Left colon (tissue), 2 donors: ENCODE results near the gene GNB3. TPM values are rescaled to one million over a fixed set of nuclear protein-coding genes. Genes with fewer than 3 reads are reported as not detected.
A peak's percentile ranks its signal among the peaks of the same experiment; 100 is the strongest.
"Not testable (repeated sequence)": the region's sequence is repeated elsewhere in the genome, so short reads cannot be mapped to it uniquely, and the experiment has no call there.

Experiments used
- ATAC-seq: fragments of 200-7000 bp; cut with Tn5 transposase; one replicate; pipeline ENCODE4 v1.9.1; 2020; ENCODE audit warnings: mild to moderate bottlenecking, moderate library complexity
- DNase-seq, 2 donors: peaks; one replicate each; pipeline ENCODE4 v3.0.0-alpha.2; 2020
- intact Hi-C, 2 donors: fragments of 100-400 bp; cut with DNase I in 1 of 2; cut with micrococcal nuclease in 1 of 2; formaldehyde crosslinking; loops; one replicate each; pipeline versions ENCODE4 v1.11.2 to v1.14.0; 2022; cut with DNase I, micrococcal nuclease
- total RNA-seq, 2 donors: library from RNA; stranded (reverse); fragmentation: NEBNext Ultra II Directional; extraction: Animal tissue kit (Norgen Biotek cat#: 25700); gene quantifications; one replicate each; pipeline ENCODE4 v1.2.1, GENCODE V29; 2021
- donor health status: DM: no; HTN: no; CAD: no.
- donor health status: DM: yes; HTN: yes; CAD: no.

The GNB3 gene
- total RNA-seq, 2 donors from 2014 or later, result 1.1 to 1.5 TPM

GRCh38 chr12:6851921-6852650 lies 11.4 kb downstream of the GNB3 start, which contains the start of gene USP5:
TSS of gene USP5 (plus strand) at chr12:6852150. CDS start at chr12:6852180, 30 bp downstream.
- intact Hi-C loops, result no loop called here
- DNase-seq (peak; percentile 98 to 99), ATAC-seq (peak; percentile 80)

DNA sequence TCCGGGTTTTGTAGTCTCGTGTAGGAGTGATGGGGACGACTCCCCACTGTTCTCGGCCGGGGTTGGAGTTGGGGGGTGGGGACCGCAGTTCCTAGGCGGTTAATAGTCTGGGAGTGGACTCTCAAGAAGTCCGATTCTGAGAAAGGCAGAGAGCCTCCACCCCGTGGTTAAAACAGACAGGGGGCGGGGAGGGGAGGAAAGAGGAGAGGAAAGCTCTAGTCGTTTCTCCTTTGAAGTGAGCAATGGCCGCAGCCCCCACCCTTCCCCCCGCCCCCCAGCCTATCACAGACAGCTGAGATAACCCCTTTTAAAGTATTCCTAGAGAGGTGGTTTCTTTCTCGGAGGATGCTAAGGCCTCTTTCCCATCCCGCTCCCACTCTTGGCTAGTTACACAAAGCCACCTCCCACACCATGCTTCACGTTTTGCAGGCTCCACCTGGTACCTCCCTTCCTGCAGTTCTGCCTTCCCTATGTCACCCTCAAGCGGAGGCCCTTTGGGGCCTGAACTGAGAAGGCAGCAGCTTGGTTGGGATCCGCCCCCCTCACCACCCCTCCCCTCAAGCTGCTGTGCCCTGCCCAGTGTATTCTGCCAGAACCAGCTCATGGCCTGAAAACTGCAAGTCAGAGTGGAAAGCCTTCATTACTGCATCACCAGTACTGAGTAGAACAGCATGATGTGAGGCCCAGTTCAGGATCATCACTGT lies 12.1 kb downstream of the GNB3 start:
- DNase-seq (peak; percentile 52 to 66), ATAC-seq (no peak)
- intact Hi-C loops, result no loop called here

- DNase-seq (no peak), ATAC-seq (no peak)
- intact Hi-C loops, result no loop called here
These were observed 12.9 kb downstream of the GNB3 start for GRCh38 chr12:6853626-6854025.

GRCh38 chr12:6854036-6854435 lies 13.3 kb downstream of the GNB3 start:
- ATAC-seq (no peak), DNase-seq (no peak)
- intact Hi-C loops, result no loop called here

DNA sequence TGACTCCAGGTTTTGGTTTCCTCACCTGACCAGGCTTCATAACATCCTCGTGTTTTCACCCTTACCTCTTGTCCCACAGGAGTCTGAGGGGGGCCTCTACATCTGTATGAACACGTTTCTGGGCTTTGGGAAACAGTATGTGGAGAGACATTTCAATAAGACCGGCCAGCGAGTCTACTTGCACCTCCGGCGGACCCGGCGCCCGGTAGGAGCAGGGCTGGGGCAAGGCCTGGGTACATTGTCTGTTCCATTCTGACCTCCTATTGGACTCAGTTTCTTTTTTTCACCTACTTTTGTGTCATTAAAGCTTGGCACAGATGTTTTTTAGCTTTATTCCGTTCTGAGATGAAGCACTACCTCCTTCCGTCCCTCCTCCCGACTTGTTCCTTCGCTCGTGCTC lies 14.6 kb downstream of the GNB3 start:
- intact Hi-C loops, result no loop called here

GRCh38 chr12:6858799-6859198 lies 18.1 kb downstream of the GNB3 start:
- no peak for ATAC-seq
- DNase-seq, result no peak
- intact Hi-C loops, result no loop called here

More for the DNA sequence above, 14.6 kb downstream of the GNB3 start:
- DNase-seq (no peak), ATAC-seq (no peak)

GRCh38 chr12:6860116-6860515 lies 19.4 kb downstream of the GNB3 start:
- ATAC-seq (no peak), DNase-seq (no peak)
- intact Hi-C loops, result no loop called here

- no peak for DNase-seq
- intact Hi-C loops, result no loop called here
- no peak for ATAC-seq
These were observed 20.2 kb downstream of the GNB3 start for GRCh38 chr12:6860942-6861341.

- intact Hi-C loops, result no loop called here
- ATAC-seq, result no peak
- DNase-seq, result no peak
These were observed 20.7 kb downstream of the GNB3 start for GRCh38 chr12:6861391-6861790.

- intact Hi-C loops, result no loop called here
- ATAC-seq (no peak), DNase-seq (no peak)
These were observed 22.3 kb downstream of the GNB3 start for GRCh38 chr12:6863033-6863432.

DNA sequence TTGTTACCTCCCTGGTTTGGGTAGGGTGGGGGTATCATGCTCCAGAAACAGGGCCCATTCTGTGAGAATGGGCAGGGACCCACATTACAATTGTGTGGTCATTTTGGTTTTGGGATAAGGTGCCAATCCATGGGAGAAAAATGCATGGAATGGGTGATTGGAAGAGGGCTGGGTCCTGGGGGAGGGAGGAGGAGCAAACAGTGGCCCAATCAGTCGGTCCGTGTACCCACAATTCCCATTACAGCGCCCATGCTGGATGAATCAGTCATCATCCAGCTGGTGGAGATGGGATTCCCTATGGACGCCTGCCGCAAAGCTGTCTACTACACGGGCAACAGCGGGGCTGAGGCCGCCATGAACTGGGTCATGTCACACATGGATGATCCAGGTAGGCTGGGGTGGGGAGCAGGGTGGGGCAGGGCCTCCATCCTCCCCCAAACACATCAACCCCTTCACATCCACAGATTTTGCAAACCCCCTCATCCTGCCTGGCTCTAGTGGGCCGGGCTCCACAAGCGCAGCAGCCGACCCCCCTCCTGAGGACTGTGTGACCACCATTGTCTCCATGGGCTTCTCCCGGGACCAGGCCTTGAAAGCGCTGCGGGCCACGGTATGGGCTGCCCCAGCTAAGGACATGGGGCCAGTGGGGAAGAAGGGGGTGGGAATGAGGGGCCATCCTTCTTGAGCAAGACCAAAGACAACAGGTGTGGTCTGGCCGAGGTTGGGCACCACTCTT lies 23.0 kb downstream of the GNB3 start:
- intact Hi-C loops, result no loop called here
- DNase-seq (no peak), ATAC-seq (no peak)

DNA sequence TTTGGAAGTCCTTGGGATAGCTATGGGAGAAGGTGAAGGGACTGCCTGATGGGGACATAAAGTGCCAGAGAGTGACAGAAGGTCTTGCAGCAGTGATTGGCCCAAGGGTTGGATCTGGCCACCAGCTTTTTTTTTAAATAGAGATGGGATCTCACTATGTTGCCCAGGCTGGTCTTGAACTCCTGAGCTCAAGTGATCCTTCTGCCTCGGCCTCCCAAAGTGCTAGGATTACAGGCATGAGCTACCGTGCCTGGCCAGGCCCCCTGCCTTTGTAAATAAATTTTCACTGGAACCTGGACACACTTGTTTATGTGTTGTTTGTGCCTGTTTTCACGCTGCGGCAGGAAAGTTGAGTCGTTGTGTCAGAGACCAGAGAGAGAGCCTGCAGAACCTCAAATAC lies 24.6 kb downstream of the GNB3 start:
- ATAC-seq, DNase-seq, intact Hi-C loops: not testable (repeated sequence)

DNA sequence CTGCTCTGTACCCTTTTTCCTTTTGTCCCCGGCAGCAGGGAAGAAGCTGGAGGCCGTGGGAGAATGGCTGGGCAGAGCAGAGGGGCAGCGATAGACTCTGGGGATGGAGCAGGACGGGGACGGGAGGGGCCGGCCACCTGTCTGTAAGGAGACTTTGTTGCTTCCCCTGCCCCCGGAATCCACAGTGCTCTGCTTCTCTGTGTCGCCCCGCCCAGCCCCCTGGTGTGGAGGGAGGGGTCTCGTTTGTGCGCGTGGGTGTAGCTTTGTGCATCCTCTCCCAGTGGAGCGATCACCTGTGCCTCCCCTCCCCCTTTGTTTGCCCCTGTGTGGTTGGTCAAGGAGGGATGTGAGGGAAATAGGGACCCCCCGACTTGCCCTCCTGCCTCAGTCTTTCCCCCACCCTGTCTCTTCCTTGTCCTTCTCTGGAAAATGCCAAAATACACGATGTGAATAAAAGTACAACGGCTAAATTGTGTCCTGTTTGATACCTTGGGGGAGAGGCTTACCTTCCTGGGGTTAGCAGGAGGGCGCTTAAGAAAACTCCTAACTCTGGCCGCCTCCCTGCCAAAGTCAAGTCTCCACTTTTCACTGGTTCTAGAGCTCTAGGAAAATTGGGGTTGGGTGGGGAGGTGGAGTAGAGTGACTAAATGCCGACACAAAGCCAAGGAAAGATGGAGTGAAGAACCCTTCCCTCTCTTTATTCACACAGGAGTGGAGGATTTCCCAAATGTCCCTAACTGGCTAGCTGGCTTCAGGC lies 25.6 kb downstream of the GNB3 start:
- intact Hi-C loops, result no loop called here
- ATAC-seq (no peak), DNase-seq (peak in 1 of 2 donors; percentile 29)

GRCh38 chr12:6866920-6867412 lies 26.2 kb downstream of the GNB3 start:
- DNase-seq (no peak), ATAC-seq (peak; percentile 10)
- intact Hi-C loops, result no loop called here

DNA sequence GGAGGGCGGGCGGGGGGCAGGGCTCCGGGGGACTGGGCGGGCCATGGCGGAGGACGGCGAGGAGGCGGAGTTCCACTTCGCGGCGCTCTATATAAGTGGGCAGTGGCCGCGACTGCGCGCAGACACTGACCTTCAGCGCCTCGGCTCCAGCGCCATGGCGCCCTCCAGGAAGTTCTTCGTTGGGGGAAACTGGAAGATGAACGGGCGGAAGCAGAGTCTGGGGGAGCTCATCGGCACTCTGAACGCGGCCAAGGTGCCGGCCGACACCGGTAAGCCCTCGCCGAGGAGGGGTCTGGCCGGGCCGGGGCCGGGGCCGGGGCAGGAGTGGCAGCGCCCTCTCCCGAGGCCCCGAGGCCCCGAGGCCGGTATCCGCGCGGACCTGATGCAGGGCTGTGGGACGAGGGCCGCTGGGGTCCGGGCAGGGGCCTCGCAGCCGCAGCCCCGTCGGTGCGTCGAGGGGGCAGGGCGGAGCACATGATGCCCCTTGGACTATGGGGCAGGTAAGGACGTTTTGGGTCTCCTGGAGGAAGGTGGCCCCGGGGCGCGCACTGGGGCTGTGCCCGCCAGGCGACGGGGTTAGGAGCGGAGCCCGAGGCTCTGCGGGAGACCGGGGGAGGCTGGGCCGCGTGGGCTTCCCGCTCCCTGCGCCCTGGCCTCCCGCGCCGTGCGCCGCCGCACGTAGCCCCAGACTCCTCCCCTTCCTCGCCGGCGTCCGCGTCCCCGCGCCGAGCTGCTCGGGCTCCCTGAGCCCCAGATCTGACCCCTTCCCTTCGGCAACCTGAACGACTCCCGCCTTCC lies 26.9 kb downstream of the GNB3 start, which contains the start of gene TPI1:
TSS of gene TPI1 (plus strand) at position 119 of the 798 bp plus-strand sequence. CDS start at position 155, 36 bp downstream.
- intact Hi-C loops, result no loop called here
- DNase-seq (peak; percentile 87 to 88), ATAC-seq (peak; percentile 68)

DNA sequence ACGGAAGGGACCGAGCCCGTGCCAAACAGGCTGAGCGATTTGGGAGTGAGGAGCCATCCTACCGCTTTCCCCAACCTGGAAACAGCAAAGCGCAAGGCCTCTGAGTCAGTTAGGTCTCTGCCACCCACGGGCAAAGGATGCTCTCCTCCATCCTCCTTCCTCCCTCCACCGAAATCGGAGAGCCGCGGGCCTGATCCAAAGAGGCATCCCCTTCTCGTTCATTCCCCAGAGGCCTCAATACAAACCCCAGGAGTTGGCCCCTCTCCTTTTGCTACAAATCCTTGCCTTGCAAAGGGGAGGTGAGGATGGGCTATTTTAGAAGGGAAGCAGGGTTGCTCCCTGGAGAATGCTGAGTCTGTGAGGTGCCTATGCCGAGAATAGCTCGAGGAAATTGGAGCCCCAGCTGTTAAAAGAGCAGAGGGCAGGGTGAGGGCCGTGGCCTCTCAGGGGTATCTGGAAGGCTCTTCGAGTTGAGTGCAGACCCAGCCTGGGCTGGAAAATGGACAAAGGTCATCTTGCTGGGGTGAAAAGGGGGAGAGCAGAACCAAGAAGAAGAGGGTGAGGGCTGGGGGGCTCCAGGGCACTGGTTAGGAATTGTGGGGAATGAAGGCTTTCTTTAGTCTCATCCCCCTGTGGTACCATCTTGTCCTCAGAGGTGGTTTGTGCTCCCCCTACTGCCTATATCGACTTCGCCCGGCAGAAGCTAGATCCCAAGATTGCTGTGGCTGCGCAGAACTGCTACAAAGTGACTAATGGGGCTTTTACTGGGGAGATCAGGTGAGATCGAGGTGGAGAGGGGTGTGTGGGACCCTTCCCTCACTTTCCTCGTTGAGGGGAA lies 27.7 kb downstream of the GNB3 start:
- DNase-seq (no peak), ATAC-seq (no peak)
- intact Hi-C loops, result no loop called here
